GM06990 (cell line): ENCODE data around the gene DVL2.

ENCODE experiments used
- DNase-seq: peaks from one replicate; pipeline ENCODE4 v3.0.0-alpha.2; 2011; ENCODE audit not compliant: insufficient read length; ENCODE audit errors: extremely low read depth
- H3K27me3 ChIP-seq: replicated peaks from 2 replicates; pipeline ENCODE4 v1.6.0; 2011; ENCODE audit warnings: low read length; ENCODE audit not compliant: control insufficient read depth, insufficient read depth
- H3K36me3 ChIP-seq: 2 replicates; pipeline ENCODE4 v1.5.1; 2011; ENCODE audit warnings: low read length; ENCODE audit not compliant: control insufficient read depth, insufficient read depth
- H3K4me3 ChIP-seq: replicated peaks from 2 replicates; pipeline ENCODE4 v1.5.1; 2011; ENCODE audit warnings: low read depth, mild to moderate bottlenecking, control low read depth, low read length
- CTCF ChIP-seq: IDR thresholded peaks from 2 replicates; pipeline ENCODE4 v1.5.1; 2011; ENCODE audit warnings: low read length, control low read depth, mild to moderate bottlenecking, inconsistent platforms; ENCODE audit not compliant: insufficient read depth, poor library complexity, severe bottlenecking

Gene DVL2

GRCh38 chr17:7241090-7241733, 6.9 kb upstream of the DVL2 start:
- Histone ChIP-seq H3K27me3 (no peaks in the 10 kb centered on the region), H3K4me3 (peak overlapping the region; percentile 97), H3K36me3 (peaks cover 14% of the 10 kb centered on the region)
- TF ChIP-seq CTCF = no peak
- DNase-seq = no peak

- no peak for DNase-seq
- Histone ChIP-seq H3K27me3 (no peaks in the 10 kb centered on the region), H3K36me3 (peaks cover 17% of the 10 kb centered on the region), H3K4me3 (0 out of 2 replicates have a peak overlapping the region, but pooled peaks have one; percentile 52)
- TF ChIP-seq CTCF = no peak
Observed at GRCh38 chr17:7240375-7240774, 6.1 kb upstream of the DVL2 start.

GRCh38 chr17:7239091-7240027, 5.0 kb upstream of the DVL2 start, which contains the start of gene PHF23:
TSS of gene PHF23 (minus strand) at chr17:7239457. CDS start at chr17:7239279, 178 bp downstream.
- Histone ChIP-seq H3K4me3 (peak within 1 kb of the TSS; percentile 97), H3K36me3 (peaks cover 19% of the 10 kb centered on the region), H3K27me3 (no peaks in the 10 kb centered on the region)
- no peak for TF ChIP-seq CTCF
- peak; percentile 100 for DNase-seq

- H3K27me3 ChIP-seq = no peaks in the 10 kb centered on the region
- DNase-seq = peak; percentile 52
- peak overlapping the region; percentile 97 for H3K4me3 ChIP-seq
- H3K36me3 ChIP-seq = peaks cover 19% of the 10 kb centered on the region
- no peak for TF ChIP-seq CTCF
Observed at GRCh38 chr17:7238420-7239090, 4.2 kb upstream of the DVL2 start.

- Histone ChIP-seq H3K4me3 (peak overlapping the region; percentile 97), H3K36me3 (peaks cover 18% of the 10 kb centered on the region), H3K27me3 (no peaks in the 10 kb centered on the region)
- TF ChIP-seq CTCF = no peak
- DNase-seq = peak; percentile 86
Observed at GRCh38 chr17:7237761-7238419, 3.6 kb upstream of the DVL2 start.
